HPDE6-E6E7 (cell line): ENCODE results near the gene RAI14.

Experiments used
- DNase-seq: peaks from one replicate; pipeline ENCODE4 v3.0.0; 2011; ENCODE audit warnings: missing footprints; ENCODE audit errors: extremely low spot score

Gene RAI14

DNA sequence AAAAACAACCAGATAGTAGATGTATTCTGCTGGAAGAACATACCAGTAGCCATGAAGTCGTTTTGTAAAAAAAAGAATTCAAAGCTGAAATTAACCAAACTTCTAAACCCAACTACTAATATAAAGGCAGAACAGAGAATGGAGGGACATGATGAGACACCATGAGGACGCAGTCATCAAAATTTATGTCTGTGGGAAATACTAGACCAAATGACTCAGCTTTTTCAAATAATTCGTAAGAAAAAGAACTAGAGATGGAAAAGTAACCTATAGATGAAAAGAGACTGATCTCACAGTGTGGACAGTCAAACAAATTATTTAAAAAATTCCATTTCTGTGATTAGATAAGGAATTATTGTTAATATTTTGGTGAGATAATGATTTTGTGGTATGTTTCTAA is 193.1 kb downstream of the RAI14 start:
- DNase-seq, result no peak

DNA sequence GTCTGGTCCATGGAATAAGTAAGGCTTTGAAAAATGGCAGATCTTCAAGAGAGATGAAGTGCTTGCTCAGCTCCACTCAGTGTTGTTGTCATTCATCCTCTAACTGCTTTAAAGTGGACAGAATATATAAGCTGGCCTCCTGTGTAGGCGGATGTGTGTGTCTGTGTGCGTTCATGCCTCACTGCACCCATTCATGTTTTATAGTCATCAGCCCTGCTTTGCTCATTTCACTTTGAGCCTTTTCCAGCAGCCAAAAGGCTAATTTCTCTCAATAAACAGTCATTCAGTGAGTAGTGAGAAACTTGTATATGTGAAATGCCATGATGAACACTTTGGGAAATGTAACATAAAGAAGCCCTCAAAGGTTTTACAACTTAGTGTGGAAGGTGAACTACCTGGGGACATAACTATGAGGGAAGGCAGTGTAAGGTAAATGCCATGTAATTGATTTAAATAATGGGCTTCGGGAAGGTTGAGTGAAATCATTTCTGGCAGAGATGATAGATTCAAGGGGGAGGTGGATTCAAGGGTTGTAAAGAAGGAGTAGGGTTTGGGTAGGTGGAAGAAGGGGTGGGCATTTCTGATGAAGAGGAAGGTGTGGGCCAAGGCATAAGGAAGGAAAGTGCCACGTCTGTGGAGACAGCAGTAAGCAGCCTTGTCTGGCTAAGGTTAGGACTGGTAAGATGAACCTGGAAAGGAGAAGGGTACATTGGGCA is 198.5 kb downstream of the RAI14 start:
- no peak for DNase-seq

DNA sequence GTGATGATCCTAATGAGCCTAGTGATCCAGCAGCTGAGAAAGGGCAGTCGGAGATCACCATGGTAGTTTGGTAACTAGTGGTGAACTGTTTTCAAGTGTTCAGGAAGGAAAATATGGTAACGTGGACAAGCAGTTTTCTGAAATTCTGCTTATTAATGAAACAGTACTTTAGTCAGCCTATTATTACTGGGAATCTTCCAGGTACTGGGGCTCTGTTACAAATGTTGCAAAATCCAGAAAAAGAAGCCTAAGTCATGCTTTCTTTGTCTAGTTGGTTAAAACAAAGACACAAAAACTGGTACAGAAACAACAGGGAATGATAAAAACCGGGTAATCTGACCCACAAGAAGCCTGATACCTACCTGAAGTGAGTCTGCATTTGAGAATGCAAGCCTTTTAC is 201.0 kb downstream of the RAI14 start:
- DNase-seq, result no peak

DNA sequence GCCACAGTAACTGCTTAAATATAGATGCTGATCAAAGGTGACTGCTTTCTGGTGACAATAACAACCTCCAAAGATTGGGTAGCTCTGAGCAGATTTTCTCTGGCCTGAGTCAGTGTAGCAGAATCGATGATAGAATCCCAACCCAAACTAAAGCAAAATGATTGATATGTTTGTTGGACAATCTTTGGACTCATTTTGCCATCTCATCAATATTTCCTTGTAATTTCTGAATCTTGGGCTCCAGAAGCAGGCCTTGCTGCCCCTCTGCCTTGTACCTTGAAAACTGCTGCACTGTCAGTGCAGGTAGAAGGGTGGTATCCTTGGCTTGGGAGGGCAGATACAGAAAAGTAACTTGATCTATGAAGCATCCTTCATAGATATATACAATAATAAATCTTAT is 201.8 kb downstream of the RAI14 start:
- no peak for DNase-seq

DNA sequence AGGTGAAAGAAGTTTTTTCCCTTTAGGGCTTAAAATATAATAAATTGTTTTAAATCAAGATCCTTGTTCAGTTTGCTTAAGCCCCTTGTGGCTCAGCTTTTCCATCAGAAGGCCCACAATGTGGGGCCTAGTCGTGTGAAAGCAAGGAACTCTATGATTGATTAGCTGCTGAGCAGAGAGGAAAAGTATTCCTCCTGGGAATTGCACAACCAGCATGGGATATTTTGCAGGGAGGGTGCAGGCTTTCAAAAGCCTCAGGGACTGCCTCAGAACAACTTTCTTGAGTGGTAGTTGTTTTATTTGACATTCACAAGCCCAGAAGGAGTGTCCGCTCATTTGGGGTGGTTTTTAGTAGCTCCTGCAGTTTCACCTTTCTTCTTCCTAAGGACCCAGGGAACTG is 202.7 kb downstream of the RAI14 start:
- no peak for DNase-seq

DNA sequence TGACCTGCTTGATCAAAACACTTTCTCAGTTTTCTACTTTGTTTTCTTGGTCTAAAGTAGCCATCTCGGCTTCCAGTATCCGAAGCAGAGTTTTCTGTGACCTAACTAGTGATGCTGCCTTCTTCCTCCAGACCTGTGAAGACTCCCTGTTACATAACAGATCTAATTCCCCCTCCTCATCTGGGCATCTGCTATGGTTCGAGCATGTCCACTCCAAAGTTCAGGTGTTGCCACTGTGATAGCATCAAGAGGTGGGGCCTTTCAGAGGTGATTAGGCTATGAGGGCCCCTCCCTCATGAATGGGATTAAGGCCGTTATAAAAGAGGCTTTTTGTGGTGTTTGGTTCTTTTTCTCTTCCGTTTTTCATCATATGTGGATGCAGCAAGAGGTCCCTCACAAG is 203.1 kb downstream of the RAI14 start:
- DNase-seq, result no peak

DNA sequence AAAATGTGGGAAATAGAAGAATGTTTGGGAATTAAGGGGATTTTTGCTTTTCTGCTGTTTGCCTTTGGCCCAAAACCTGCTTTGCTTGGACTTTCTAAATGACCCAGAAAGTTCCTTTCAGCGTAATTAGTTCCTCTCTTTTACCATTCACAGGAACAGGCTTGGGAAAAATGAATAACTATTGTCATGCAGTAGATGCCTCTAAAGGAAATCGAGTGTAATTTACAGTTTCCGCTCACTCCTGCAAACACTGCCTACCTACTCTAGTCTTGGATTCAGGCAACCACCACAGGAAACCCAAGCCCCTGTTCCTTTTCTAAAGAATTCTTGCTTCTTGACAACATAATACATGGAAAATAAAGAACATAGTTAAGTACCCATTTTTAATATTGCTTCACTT is 207.8 kb downstream of the RAI14 start:
- no peak for DNase-seq

DNA sequence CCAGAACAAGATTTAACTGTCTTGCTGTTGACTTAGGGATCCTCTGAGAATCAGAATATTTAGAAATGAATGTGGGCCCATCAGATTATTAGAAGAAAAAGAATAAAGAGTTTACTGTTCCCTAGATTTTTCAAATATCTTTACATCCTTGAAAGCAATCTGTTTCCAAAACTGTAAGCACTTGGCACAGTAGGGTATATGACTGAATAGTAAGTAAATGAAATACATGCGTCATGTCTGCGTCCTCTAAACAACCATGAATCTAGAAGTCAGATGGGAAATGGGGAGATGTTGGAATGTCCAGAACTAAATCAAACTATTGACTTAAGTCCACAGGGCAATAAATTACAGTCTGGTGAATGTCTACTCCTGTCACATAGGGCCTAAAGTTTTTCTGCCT is 209.0 kb downstream of the RAI14 start:
- no peak for DNase-seq

DNA sequence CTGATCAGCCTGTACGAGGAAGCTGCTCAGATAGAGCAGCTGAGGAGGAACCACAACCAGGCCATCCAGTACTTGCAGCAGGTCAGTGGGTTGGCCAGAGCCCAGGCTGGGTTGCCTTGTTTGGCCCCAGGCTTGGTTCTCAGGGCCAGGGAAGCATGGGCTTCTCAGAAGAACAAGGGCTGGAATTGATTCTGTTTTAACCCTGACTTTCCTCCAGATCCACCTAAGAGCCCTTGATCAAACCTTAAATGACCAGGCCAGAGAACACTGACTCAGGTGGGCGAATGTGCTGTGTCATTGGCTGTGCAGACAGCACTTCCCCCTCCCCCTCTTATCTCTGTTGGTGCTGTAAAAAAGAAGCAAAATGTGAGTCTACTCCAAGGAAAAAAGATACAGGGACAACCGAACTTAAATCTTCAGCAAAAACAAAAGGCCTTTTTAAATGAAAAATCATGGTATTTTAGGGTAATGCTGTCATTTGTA is 210.9 kb downstream of the RAI14 start:
- DNase-seq, result no peak

DNA sequence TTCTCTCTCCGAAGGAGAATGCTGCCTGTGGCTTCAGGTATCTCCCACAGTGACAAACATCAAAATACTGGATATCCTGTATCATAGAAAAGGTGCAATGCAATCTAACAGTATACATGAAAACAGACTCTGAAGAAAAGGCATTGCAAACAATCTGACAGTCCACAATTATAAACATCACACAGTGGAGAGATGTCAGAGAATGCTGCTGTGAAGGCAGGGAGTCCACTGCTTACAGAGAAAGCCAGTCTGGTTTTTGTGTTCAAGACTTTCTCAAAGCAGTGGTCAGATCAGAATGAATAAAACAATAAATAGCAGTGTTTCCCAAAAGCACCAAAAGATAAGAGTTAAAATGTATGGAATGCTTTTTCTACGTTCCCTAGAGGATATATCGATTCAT is 211.5 kb downstream of the RAI14 start:
- no peak for DNase-seq

DNA sequence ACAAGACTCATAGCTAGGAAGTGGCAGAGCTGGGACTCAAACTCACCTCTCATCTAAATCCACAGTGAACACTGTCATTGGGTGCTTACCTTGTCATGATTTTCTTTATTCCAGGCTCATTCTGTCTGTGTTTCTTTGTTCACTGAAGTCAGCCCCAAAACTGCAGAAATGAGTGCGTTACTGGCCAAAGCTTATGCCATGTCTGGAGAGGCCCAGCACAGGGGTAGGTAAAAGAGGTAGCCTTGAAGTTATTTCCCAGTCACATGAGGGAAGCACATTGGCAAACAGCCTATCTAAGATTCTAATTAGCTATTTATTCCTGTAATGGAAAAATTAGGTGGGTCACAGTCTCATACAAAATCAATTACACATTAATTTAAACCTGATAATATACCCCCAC is 212.7 kb downstream of the RAI14 start:
- DNase-seq, result no peak

DNA sequence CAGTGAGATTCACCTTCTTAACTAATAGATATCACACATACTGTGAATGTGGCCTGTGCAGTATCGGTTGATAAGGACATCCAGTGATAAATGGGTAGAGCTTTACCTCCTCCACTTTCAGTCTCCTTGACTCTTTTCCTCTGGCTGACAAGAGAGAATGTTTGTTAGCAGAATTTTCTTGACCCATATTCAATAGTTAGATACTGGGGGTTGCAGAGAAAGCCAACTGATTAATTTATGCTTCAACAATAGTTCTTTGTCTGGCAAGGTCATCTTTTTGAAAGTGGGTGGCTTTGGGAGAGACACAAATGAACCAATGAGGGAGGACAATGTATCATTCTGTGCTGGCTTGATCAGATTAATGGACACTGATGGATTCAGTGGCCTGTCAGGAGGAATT is 213.1 kb downstream of the RAI14 start:
- DNase-seq, result no peak

DNA sequence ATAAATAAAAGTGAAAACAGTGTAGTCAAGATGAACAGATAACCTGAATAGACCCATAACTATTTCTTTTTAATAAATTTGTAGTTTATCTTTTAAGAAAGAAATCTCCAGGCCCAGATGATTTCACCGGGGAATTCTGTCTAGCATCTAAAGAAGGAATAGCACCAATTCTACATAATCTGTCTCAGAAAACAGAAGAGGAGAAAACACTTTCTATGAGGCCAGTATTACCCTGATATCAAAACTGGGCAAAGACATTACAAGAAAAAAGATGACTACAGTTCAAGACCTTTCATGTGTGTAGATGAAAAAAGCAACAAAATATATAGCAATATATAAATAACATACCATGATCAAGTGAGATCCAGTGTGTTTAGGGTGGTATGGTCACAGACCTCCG is 214.3 kb downstream of the RAI14 start:
- DNase-seq, result no peak

DNA sequence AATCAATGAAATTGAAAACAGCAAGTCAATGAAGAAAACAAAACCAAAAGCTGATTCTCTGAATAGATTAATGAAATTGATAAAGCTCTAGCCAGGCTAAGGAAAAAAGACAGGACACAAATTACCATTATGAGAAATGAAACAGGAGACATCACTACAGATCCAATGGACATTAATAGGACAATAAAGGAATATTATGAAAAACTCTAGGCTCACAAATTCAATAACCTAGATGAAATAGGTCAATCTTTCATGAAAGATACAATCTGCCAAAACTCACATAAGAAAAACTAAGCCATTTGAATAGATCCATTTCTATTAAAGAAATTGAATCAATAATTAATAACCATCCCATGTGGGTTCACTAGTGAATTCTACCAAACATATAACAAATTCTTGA is 220.1 kb downstream of the RAI14 start:
- DNase-seq, result no peak

DNA sequence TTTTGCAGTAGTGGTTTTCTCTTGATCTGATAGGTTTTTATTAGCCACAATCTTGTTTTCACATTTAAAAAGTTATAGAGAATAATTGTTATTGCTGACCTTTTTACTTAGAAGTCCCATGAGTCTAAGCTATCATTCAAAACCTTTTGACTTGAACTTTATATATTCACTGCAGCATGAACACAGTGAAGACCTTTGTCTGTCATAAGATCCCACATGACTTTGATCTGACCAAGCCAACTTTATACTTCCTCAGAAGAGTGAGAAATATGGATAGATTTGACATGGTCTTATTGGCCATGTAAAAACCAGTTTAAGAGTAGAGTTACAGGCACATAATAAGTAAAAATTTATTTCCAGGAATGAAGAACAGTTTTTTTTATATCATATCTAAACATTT is 225.1 kb downstream of the RAI14 start:
- DNase-seq, result no peak
